GM12864 (cell line): ENCODE results near the gene PIP5K1C.

Experiments used
- DNase-seq: peaks from one replicate; pipeline ENCODE4 v3.0.0-alpha.2; 2011; ENCODE audit warnings: low read depth
- H3K4me3 ChIP-seq: 2 replicates; pipeline ENCODE4 v1.5.1; 2011; ENCODE audit warnings: mild to moderate bottlenecking, low read depth, low read length, control low read depth
- CTCF ChIP-seq: IDR thresholded peaks from 2 replicates; pipeline ENCODE4 v1.5.1; 2011; ENCODE audit warnings: low read depth, mild to moderate bottlenecking, moderate library complexity, low read length, control low read depth, inconsistent platforms; ENCODE audit errors: missing control alignments

Gene PIP5K1C

GRCh38 chr19:3621689-3622088, 78.6 kb downstream of the PIP5K1C start:
- no peak for DNase-seq
- no peak for TF ChIP-seq CTCF

GRCh38 chr19:3620817-3621547, 79.3 kb downstream of the PIP5K1C start:
- DNase-seq, result no peak
- no peak overlapping the region for H3K4me3 ChIP-seq
- TF ChIP-seq CTCF, result no peak

More at GRCh38 chr19:3621689-3622088, 78.6 kb downstream of the PIP5K1C start:
- H3K4me3 ChIP-seq, result no peak overlapping the region

GRCh38 chr19:3620145-3620816, 80.0 kb downstream of the PIP5K1C start:
- H3K4me3 ChIP-seq, result no peak overlapping the region
- no peak for TF ChIP-seq CTCF
- DNase-seq, result no peak

- no peak for DNase-seq
- H3K4me3 ChIP-seq, result no peak overlapping the region
- TF ChIP-seq CTCF, result no peak
Measured at GRCh38 chr19:3619631-3620012, 80.6 kb downstream of the PIP5K1C start.

GRCh38 chr19:3618811-3619630, 81.2 kb downstream of the PIP5K1C start:
- no peak overlapping the region for H3K4me3 ChIP-seq
- TF ChIP-seq CTCF, result no peak
- DNase-seq, result no peak

- no peak for DNase-seq
- peak; percentile 84 for TF ChIP-seq CTCF
- no peak overlapping the region for H3K4me3 ChIP-seq
Measured at GRCh38 chr19:3618144-3618810, 82.0 kb downstream of the PIP5K1C start.
